ENCODE results near the gene ALOXE3.

The ALOXE3 gene

DNA sequence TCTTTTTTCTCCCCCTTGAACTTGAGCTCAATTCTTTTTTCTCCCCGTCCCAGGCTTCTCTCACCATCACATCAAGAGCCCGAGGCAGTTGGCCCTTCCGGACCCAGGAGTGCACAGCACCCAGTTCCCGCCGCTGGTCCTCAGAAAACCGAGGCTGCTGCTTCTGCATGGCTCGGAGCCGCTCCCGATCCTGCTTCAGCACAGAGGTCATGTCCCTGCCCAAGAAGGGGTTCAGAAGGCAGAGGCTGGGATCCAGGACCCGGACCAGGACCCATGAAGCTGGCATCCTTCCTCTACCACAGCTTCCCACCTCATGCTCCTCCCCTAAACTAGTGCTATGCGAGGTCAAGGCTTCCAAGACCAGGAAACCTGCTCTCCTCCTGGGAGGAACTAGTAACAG lies 23.4 kb upstream of the ALOXE3 start:
- no peak for DNase-seq

DNA sequence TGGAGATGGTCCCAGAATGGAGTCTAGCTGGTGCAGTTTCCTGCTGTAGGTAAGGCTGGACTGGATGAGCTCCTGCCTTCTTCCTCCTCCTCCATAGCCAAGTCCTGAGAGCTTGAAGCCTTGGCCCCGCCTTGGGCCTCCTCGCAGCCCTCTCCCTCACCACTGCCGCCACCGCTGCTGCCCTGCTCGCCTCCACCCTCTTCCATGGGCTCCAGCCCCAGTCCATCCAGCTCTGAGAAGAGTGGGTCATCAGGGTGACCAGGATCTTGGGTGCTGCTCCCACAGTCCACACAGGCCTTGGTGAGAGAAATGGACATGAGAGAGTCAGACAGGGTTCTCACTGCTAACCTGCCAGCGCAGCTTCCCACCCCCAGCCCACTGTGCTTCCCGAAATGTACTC lies 22.7 kb upstream of the ALOXE3 start:
- DNase-seq = no peak

DNA sequence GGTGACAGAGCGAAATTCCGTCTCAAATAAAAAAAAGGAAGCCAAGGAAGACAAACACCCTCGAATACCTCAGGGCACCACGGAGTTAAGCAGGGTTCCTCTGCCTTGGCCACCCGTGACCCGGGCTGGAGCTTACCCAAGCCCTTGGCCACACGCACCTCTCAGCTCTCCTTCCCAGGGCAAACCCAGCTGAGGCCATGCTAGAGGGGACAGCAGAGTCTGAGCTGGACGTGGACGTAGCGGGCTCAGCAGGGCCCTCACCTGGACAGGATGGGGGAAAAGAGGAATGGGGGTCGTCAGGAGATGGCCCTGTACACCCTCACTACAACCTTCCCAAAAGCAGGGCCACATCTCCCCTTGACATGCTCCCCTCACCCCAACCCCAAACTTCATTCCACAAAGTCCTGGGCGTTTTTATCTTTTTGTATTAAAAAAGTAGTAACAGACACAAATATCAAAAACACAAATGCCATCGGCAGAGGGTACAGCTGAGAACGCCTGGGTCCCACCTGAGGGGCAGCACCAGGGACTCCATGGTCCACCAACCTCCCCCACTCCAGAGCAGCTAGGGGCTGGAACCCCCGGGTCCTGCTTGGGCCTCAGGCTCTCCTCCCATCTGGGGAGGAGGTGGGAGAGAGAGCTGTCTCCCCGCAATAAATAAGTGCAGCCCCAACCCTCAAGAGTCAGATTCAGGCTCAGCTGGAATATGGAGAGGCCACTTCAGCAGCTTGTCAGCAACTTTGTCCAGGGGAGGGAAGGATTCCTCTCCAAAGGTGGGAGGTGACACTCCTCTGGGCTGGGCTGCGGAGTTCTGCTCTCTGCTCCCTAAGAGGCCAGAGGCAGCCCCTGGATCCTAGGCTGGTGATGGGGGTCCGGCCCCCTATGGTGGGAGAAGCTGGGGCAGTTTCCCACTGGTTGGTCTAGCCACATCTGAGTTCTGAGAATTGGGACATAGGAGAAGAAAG lies 22.0 kb upstream of the ALOXE3 start:
- DNase-seq = no peak

DNA sequence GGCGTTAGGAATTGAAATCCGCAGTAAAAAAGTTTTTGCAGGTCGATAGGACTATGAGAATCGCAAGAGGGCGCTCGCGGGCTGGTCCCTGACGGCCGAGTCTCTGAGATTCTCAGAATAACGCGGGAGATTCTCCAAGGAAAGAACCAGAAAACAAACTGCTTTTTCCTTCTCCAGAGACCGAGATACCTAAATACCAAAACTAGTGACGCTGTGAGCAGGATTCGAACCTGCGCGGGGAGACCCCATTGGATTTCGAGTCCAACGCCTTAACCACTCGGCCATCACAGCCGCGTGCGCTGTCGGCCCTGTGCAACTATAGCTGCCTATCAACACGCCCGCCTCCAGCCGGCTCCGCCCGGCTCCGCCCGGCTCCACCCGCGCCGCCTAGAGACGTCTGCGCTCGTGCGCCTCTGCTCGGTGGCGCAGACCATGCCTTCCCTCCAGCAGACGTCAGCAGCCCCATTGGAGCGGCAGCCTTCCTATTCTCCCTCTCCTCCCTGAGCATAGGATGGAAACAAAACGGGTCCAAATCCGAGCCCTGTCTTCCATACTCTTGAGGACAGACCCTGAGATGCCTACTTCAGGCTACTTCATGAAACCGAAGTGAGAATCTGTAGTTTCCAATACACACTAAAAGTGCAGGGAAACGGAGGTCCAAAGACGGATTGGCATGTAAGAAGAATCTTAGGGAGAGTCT lies 20.5 kb upstream of the ALOXE3 start:
- peak; percentile 96 for DNase-seq

DNA sequence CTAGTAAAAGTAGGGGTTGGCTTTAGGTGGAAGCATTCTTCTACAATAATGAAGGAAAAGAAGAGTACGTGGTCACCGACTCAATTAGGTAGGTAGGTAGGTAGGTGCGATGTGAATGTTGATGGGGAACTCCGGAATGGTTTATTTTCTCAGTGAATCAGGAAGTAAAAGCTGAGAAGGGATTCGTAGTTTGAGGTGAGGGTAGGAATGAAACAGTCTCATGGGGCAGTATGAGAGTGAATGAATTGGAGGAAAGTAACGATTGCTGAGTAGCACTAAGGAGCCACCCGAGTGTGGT lies 20.0 kb upstream of the ALOXE3 start:
- no peak for DNase-seq

DNA sequence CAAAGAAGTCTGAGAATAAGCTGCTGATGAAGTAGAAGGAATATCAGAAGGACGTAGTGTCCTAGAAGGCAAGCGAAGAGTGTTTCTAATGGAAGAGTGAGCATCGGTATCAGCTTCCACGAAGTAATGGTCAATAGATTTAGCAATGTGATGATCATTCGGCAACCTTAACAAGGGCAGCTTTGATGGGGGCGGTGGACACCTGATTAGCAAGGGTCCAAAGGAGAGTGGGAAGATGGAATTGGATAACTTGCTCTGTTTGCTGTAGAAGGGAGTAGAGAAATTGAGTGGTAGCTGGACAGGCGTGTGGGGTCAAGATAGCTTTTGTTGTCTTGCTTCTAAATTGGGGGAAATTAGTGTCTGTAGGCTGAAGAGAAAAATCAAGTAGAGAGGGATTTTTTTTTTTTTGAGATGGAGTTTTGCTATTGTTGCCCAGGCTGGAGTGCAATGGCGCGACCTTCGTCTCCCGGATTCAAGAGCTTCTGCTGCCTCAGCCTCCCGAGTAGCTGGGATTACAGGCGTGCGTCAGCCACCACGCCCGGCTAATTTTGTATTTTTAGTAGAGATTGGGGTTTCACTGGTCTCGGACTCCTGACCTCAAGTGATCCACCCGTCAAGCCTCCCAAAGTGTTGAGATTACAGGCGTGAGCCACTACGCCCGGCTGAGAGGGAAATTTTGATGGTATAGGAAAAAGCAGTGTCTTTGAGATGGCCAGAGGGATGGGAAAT lies 19.5 kb upstream of the ALOXE3 start:
- no peak for DNase-seq

DNA sequence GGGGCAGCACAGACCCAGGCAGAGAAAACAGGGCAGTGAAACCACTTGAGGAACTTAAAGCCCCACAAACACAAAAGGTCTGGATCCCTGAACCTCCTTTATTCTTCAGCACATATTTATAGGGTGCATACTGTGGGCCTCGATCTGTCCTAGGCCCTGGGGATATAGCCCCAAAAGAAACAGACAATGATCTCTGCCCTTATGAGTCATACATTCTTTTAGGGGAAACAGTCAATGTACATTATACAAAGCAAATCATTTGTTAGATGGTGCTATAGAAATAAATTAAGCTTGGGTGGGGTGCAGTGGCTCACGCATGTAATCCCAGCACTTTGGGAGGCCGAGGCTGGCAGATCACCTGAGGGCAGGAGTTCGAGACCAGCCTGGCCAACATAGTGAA lies 15.6 kb upstream of the ALOXE3 start:
- DNase-seq = no peak

DNA sequence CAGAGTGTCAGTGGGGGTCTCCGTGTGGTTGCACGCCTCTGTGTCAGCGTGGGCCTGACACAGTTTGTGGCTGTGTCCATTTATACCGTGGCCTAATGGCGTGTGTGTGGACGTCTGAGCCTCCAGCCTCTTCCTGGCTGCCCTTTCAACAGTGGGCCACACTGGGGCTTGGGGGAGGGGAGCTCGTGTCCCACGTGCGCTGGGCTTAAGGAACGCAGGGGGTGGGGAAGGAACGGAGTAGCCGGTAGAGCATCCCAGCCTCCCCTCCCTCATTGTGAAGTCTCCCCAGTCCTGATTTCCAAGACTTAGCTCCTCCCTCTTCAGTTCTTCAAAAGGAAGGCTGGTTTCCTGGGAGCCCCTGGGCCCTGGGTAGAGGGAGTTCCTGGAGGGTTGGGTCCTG lies 15.1 kb upstream of the ALOXE3 start:
- no peak for DNase-seq

DNA sequence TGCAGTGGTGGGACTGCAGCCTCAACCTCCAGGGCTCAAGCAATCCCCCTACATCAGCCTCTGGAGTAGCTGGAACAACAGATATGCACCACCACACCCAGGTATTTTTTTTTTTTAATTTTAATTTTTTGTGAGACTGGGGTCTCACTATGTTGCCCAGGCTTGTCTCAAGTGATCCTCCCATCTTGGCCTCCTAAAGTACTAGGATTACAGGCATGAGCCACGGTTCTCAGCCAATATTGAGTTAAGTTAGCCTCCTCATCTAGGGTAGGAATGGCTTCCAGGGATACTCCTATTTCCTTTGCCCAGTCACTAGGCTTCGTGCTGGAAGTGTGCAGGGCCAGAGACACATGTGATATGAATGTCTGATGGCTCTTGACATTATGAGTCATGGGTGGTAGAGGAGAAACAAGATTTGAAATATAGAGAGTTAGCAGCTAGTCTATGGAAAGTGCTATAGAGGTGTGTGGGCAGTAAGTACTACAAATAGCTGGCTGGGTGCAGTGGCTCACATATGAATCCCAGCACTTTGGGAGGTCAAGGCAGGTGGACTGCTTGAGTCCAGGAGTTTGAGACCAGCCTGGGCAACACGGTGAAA lies 13.6 kb upstream of the ALOXE3 start:
- DNase-seq = no peak

DNA sequence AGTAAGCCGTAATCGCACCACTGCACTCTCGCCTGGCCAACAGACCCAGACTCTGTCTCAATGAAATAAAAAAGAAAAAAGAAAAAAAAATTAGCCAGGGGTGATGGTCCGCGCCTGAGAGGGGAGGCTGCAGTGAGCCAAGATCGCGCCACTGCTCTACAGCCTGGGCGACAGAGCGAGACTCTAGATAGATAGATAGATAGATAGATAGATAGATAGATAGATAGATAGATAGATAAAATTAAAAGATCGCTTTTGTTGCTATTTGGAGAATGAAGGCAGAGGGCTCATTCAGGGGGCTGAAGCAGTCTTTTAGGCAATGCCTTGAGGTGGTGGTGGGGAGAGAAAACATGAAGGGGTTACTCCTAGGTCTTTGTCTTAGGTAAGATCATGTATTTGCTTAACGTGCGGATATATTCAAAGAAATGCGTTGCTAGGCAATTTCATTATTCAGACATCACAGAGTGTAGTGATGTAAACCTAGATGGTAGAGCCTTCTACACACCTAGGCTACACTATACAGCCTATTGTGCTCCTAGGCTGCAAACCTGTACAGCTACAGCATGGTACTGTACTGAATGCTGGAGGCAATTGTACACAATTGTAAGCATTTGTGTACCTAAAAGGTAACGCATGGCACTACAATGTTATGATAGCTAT lies 9.9 kb upstream of the ALOXE3 start:
- DNase-seq = no peak

DNA sequence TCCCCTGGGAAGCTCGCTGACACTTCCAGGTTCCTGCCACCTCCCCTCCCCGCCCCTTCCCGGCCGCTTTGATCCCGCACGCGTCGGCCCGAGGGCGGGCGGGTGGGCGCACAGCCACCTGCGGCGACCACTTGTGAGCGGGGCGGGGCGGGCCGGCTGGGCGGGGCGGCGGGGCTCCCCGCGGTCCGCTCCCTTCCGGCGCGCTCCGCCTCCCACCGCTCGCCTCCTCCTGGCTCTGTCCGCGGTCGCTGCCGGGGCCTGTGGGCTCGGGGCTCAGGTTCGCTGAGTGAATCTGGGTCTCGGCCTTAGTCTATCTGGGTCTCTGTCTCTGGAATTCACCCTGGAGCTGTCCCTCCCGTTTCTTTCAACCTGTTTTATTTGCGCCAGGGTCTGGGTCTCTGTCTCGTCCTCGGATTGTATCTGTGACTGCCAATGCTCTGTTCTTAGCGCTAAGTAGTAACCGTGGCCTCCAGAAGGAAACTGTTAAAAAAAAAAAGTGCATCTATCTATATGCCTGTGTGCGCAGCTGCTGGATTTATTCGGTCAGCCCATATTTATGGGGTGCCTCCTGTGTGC lies 8.3 kb upstream of the ALOXE3 start:
- DNase-seq = peak; percentile 60

DNA sequence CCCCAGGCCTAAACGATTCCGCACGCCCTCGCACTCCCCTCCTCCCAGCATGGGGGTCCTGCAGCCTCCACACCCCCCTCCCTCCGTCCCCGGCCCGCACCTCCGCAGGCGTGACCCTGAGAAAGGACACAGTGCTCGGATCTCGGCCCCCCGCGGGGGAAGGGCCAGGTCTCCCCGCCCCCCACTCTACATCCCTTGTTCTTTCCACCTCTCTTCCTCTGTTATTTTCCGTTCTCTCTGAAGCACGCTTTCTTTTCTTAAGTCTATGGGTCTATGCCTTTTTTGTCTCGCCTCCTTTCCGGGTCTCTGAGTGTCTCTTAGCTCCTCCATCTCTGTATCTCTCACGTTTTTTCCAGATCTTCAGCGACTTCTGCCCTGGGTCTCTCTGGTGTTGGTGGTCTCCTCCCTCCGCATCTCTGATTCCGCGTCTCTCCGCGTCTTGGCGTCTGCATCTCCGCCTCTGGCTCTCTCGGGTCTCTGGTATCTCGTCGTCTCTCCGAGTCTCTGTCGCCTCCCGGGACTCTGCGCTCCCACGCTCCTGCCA lies 7.7 kb upstream of the ALOXE3 start:
- no peak for DNase-seq

DNA sequence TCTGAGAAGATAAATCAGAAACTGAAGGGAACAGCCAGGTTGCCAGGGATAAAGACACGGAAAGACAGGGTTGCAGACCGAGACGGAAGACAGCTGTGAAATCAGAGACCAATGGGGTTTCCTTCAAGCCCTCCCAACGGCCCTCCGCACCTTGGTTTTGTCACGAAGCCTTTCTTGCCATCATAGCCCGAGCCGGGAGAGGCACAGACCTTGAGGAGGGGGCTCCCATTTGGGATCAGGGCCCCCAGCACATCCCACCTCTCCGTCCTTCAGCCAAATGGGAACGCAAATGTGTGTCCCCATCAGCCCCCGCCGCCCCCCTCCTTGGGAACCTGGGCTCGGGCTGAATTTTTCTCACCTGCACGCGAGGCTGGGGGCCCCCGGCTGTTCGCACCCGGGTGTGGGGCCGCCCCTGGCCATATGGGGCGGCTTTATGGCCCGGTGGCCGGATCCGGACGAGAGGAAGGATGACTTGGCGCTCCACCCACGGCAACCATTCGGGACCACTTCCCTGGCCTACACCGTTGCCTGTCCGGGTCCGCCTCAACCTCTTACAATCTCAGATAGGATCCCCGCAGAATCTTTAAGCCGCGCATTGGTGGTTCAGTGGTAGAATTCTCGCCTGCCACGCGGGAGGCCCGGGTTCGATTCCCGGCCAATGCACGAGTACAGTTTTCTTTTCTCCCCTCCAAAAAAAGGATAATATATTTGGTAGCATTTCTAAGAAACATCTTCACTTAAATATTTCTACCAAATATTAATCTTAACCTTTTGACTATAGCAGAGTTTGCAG lies 7.0 kb upstream of the ALOXE3 start:
- DNase-seq = peak; percentile 85

DNA sequence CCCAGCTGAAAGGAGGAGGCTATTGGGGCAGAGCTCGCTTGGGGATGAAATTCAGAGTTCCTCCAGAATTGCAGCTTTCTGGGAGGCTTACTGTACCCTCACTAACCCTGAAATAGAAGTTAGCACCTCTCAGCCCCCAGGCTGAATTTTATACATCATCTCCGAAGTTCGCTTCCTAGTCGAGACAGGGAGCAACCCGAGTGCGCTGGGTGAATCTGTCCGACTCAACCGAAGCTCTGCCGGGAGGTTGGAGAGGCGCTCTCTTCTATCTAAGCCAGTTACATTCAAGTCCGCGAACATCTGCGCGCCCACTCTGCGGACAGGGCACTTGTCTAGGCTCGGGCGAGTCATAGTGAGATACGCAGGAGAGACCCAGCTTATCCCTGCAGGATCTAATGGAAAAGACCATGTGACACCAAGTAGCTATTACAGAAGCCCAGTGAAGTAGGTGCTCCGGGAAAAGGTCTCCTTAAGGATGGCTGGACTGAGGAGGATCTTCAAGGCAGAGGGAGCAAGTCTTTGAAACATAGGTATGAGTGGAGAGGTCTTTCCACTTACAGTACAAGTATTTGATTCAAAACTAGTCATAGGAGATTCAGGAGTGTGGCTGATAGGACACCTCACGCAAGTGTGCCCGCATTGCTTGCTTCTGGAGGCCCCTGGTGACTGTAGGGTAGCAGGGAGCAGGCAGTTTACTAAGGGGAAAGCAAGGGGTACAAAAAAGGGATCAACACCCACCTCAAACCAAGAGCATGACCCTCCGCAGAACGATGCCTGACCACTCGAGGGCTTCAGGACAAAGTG lies 6.2 kb upstream of the ALOXE3 start:
- peak; percentile 43 for DNase-seq

DNA sequence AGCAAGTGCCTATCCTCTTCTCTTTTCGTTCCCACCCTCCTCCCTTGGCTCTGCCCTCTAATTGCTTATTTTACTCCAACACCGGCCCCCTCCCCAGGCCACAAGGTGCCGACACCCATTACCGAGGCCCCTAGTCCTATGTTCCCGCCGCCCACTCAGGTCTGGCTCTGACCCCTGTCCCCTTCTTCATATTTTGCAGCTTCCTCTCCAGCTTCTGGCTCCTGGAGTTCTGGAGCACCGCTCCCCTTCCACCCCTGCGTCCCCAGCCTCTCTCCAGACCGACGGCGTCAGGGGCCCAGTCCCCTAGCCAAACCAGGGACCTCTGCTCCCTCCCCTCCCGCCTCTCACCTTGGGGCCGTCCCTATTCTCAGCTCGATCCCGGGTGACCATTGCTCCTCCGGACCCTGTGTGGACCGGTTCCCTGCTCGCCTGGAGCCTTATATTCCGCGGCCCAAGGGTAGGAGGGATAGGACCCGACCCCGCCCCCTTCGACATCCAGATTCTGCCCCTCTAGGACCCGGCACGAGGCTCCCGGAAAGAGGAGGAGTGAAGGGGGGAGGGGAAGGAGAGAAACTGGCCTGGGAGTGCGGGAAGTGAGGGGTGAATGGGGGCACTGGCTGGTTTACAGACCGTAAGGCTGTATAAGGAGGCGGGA lies 5.5 kb upstream of the ALOXE3 start, which contains the start of gene HES7:
HES7 (minus strand) TSS at position 412 of the 655 bp plus-strand sequence; CDS start at position 390, 22 bp downstream.
- no peak for DNase-seq

DNA sequence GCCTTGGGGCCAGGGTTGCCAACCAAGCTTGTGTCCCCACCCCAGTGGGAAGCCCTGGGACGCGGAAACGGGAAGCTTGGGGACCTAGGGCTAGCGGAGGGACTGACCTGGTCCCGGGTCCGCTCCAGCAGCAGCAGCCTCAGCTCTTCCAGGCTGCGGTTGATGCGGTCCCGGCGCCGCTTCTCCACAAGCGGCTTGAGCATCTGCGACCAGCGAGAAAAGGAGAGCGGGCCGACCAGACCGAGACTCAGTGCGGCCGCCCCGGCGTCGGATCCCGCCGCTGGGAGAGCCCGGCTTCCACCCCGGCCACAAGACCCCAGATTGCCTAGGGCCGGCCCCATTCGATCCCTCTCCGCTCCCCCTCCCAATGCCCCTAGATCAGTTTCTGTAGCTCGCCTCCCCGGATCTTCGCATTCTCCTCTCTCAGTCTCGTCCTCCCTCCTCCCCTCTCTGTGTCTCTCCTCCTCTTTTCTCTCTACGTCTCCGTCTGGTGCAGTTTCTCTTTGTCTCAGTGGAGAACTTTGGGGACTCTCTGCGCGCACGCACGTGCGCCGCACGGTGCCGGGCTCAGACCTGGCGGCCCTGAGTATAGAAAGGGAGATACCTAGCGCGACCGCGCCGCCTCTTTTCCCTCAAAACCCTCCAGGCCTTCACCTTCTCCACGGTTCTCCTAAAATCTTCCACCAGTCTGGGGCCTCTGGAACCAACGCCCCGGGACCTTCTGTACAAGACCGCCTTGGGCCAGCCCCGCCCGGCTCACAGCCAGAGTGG lies 4.8 kb upstream of the ALOXE3 start:
- peak; percentile 40 for DNase-seq

DNA sequence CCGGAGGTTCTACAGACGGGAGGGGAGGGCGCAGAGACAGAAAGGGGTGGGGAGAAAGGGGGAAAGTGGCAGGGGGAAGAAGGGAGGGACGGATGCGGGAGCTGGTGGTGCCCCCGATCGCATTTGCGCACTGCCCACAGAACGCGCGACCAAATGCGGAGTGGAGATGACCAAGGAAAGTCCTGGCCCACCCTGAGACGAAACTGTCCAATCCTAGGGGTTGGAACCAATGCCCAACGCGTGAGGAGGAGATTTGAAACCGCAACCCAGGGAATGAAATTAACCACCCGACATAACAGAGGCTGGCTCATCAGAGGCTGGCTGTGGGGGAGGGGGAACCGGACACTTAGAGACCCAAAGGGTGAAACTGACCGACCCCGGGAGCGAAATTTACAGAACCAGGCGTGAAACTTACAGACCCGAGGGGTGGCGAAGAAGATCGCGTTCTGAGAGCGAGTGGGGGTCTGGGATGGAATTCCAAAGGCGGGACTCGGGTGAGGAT lies 4.2 kb upstream of the ALOXE3 start:
- peak; percentile 11 for DNase-seq

DNA sequence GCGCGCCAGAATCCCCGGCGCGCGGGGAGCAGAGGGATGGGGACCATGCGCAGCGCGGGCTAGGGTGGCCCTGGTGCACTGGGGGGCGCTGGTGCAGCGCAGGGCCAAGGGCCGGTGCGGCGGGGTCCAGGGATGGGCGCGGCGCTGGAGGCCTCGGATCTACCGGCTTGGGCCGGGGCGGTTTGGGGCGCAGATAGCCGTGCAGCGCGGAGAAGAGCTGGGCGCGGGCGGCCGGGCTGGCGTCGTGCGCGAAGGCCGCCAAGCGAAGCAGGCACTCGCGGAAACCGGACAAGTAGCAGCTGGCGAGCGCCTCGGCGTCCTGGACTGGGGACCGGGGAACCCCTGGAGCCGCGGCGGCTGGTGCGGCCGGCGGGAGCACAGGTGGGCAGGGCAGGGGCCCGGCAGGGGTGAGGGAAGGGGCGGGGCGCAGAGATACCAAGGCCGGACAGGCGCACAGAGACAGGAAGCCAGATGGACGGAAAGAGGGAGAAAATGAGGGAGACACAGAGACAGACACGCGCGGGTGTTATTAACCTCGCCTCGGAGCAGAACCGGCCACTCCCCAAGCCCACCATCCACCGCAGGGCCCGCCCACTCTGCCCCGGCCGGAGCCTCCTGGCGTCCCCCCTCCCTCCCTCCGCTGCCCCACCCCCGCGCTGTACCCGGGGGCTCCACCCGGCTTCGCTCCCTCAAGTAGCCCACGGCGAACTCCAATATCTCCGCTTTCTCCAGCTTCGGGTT lies 3.5 kb upstream of the ALOXE3 start:
- DNase-seq = peak; percentile 55
